Esophagus muscularis mucosa (tissue), 3 donors: ENCODE measurements around the gene PEX26.

ENCODE experiments used
- POLR2A ChIP-seq: fragments of 450-650 bp; IDR thresholded peaks from one replicate; pipeline ENCODE4 v1.6.1; 2017; ENCODE audit warnings: antibody characterized with exemption, moderate library complexity, mild to moderate bottlenecking, low read depth
- TF ChIP-seq, protein P1 (sequence below), 3 experiments: fragments of 200-600 bp in 2 of 3; fragments of 450-650 bp in 1 of 3; sonication (generic) in 2 of 3; IDR thresholded peaks; one replicate each; pipeline ENCODE4 v1.5.1; 2017 to 2019; ENCODE audit warnings: antibody characterized with exemption in 3 of 3, mild to moderate bottlenecking in 2 of 3, moderate library complexity in 1 of 3

DNA sequence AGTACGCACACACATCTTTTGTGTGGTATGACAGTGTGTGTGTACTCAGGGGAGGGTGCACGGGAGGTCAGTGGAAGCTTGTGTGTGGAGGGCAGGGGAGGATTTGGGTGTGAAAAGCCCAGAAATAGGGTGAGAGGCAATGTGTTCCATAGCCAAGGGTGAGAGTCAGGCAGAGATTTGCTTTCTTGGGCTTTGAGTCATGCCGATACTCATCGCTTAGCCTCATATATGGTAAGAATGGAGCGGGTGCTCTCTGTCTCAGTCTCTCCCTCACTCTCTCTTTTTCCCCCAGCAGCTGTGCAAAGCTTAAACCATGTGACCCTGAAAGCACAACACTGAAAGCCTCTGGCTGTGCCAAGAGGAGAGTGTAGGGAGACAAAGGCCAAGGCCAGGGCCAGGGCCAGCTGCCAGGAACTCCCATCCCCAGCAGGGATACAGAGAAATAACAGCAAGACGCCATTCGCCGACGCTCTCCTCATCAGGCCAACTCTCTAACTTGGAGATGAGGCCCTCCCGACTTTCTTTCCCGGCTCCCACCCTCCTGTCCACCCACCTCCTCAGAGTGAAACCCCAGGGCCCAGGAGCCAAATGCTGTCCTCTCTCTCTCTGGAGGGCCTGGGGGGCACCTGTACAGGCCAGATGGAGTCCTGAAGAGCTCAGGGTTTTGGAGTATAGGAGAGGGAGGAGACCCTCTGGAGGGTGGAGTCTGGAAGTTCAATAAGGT is 33.1 kb upstream of the PEX26 start:
- TF ChIP-seq POLR2A, result no peak
- TF ChIP-seq, protein P1, sequence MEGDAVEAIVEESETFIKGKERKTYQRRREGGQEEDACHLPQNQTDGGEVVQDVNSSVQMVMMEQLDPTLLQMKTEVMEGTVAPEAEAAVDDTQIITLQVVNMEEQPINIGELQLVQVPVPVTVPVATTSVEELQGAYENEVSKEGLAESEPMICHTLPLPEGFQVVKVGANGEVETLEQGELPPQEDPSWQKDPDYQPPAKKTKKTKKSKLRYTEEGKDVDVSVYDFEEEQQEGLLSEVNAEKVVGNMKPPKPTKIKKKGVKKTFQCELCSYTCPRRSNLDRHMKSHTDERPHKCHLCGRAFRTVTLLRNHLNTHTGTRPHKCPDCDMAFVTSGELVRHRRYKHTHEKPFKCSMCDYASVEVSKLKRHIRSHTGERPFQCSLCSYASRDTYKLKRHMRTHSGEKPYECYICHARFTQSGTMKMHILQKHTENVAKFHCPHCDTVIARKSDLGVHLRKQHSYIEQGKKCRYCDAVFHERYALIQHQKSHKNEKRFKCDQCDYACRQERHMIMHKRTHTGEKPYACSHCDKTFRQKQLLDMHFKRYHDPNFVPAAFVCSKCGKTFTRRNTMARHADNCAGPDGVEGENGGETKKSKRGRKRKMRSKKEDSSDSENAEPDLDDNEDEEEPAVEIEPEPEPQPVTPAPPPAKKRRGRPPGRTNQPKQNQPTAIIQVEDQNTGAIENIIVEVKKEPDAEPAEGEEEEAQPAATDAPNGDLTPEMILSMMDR (IDR thresholded peaks at IDR 0.05), result no peak
